Endodermal cell (in vitro differentiated cells): ENCODE measurements around the gene MED22. TPM values are rescaled to one million over a fixed set of nuclear protein-coding genes. Genes with fewer than 3 reads are reported as not detected.

Source experiments
- DNase-seq: peaks from one replicate; pipeline ENCODE4 v3.0.0-alpha.2; 2017
- H3K27ac ChIP-seq: 2 replicates; pipeline ENCODE4 v1.5.1; 2013; ENCODE audit warnings: mild to moderate bottlenecking, low read depth, low read length, moderate library complexity
- H3K27me3 ChIP-seq: 2 replicates; pipeline ENCODE4 v1.6.1; 2013; ENCODE audit warnings: mild to moderate bottlenecking, low read length, moderate library complexity; ENCODE audit not compliant: insufficient read depth, control insufficient read depth, poor library complexity, severe bottlenecking
- H3K36me3 ChIP-seq: 2 replicates; pipeline ENCODE4 v1.7.0; 2013; ENCODE audit warnings: mild to moderate bottlenecking, low read length, moderate library complexity; ENCODE audit not compliant: control insufficient read depth, insufficient read depth
- H3K4me1 ChIP-seq: one replicate; pipeline ENCODE4 v1.7.0; 2013; ENCODE audit warnings: low read length; ENCODE audit not compliant: control insufficient read depth, insufficient read depth
- H3K4me3 ChIP-seq: 2 replicates; pipeline ENCODE4 v1.5.1; 2013; ENCODE audit warnings: mild to moderate bottlenecking, low read length, moderate library complexity
- H3K9ac ChIP-seq: 2 replicates; pipeline ENCODE4 v1.6.1; 2013; ENCODE audit warnings: mild to moderate bottlenecking, low read length, moderate library complexity; ENCODE audit not compliant: poor library complexity, severe bottlenecking; ENCODE audit errors: extremely low read depth
- H3K9me3 ChIP-seq: 2 replicates; pipeline ENCODE4 v1.6.1; 2013; ENCODE audit warnings: mild to moderate bottlenecking, low read length, moderate library complexity; ENCODE audit not compliant: control insufficient read depth
- H3K27ac Mint-ChIP-seq: 2 replicates; pipeline ENCODE4 v1.8.0; 2020; ENCODE audit warnings: mixed read lengths
- H3K27me3 Mint-ChIP-seq: 2 replicates; pipeline ENCODE4 v1.8.0; 2021; ENCODE audit warnings: mild to moderate bottlenecking, mixed read lengths; ENCODE audit not compliant: insufficient read depth
- H3K36me3 Mint-ChIP-seq: 2 replicates; pipeline ENCODE4 v1.8.0; 2020; ENCODE audit warnings: low read depth, mixed read lengths
- H3K4me1 Mint-ChIP-seq: 2 replicates; pipeline ENCODE4 v1.8.0; 2020; ENCODE audit warnings: mixed read lengths
- H3K4me3 Mint-ChIP-seq: 2 replicates; pipeline ENCODE4 v1.8.0; 2020; ENCODE audit warnings: mild to moderate bottlenecking, moderate library complexity, mixed read lengths
- H3K9me3 Mint-ChIP-seq: 2 replicates; pipeline ENCODE4 v1.8.0; 2020; ENCODE audit warnings: mild to moderate bottlenecking, mixed read lengths
- WGBS, 2 experiments: methylation state at CpG; one replicate each; pipeline versions ENCODE4 v1.1.5 to v1.1.7; 2013; ENCODE audit warnings: missing lambda C conversion rate in 2 of 2, mixed read lengths in 1 of 2; ENCODE audit not compliant: insufficient coverage in 1 of 2, insufficient read length in 1 of 2; 5-methylcytosine and 5-hydroxymethylcytosine counted together
- total RNA-seq, 2 donors: library from RNA; stranded (reverse); fragmentation: NEBNext Ultra II Directional in 1 of 2; extraction: Animal tissue kit (Norgen Biotek cat#: 25700) in 1 of 2; gene quantifications; 2 replicates in 1 of 2; 3 replicates in 1 of 2; pipeline ENCODE4 v1.2.1, GENCODE V29; 2021
- TF ChIP-seq, protein P1 (sequence below): fragments of 200-600 bp; sonication (generic); conservative IDR thresholded peaks from 2 replicates; pipeline ENCODE4 v1.5.0; 2021; ENCODE audit warnings: antibody characterized with exemption, mild to moderate bottlenecking

The MED22 gene
- total RNA-seq, 2 donors from 2014 or later: 54.6 to 57.3 TPM

DNA sequence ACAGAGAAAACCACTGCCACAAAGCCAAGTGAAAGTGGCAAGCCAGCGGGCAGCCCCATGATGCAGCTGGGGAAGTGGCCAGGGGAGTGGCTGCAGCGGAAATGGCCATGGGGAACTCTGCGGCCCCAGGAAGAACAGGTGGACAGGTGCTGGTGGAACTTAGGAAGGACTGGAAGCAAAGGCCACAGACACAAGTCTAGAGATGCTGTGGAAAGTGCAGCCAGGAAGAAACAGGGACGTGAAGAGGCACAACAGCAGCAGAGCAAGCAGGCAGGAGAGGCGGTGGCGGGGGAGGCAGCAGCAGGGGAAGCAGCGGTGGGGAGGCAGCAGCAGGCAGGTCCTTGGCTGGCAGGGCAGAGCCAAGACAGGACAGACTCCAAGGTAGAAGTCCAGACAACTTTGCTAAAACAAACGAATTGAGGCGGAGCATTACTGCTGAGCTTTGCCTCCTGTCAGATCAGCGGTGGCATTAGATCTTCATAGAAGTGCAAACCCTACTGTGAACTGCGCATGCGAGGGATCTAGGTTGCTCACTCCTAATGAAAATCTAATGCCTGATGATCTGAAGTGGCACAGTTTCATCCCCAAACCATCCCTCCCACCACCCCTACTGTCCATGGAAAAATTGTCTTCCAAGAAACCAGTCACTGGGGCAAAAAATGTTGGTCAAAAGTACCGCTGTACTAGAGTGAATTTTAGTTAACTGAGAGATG, 23.8 kb downstream of the MED22 start:
- Histone ChIP-seq H3K27me3 (no peaks in the 10 kb centered on the region), H3K4me3 (no peak overlapping the region), H3K4me1 (no peaks in the 10 kb centered on the region), H3K27ac (no peak overlapping the region), H3K9me3 (peaks cover 6% of the 10 kb centered on the region), H3K36me3 (no peaks in the 10 kb centered on the region), H3K9ac (no peak overlapping the region)
- no peaks in the 10 kb centered on the region for H3K4me1 Mint-ChIP-seq
- 84% methylated on average over 13 of the region's 13 CpGs for WGBS, 2 experiments
- peaks cover 21% of the 10 kb centered on the region for H3K27me3 Mint-ChIP-seq
- no peak overlapping the region for H3K27ac Mint-ChIP-seq
- peaks cover 2% of the 10 kb centered on the region for H3K36me3 Mint-ChIP-seq
- no peak overlapping the region for H3K4me3 Mint-ChIP-seq
- H3K9me3 Mint-ChIP-seq: peaks cover 46% of the 10 kb centered on the region
- no peak for DNase-seq
- TF ChIP-seq, protein P1, sequence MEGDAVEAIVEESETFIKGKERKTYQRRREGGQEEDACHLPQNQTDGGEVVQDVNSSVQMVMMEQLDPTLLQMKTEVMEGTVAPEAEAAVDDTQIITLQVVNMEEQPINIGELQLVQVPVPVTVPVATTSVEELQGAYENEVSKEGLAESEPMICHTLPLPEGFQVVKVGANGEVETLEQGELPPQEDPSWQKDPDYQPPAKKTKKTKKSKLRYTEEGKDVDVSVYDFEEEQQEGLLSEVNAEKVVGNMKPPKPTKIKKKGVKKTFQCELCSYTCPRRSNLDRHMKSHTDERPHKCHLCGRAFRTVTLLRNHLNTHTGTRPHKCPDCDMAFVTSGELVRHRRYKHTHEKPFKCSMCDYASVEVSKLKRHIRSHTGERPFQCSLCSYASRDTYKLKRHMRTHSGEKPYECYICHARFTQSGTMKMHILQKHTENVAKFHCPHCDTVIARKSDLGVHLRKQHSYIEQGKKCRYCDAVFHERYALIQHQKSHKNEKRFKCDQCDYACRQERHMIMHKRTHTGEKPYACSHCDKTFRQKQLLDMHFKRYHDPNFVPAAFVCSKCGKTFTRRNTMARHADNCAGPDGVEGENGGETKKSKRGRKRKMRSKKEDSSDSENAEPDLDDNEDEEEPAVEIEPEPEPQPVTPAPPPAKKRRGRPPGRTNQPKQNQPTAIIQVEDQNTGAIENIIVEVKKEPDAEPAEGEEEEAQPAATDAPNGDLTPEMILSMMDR: no peak

DNA sequence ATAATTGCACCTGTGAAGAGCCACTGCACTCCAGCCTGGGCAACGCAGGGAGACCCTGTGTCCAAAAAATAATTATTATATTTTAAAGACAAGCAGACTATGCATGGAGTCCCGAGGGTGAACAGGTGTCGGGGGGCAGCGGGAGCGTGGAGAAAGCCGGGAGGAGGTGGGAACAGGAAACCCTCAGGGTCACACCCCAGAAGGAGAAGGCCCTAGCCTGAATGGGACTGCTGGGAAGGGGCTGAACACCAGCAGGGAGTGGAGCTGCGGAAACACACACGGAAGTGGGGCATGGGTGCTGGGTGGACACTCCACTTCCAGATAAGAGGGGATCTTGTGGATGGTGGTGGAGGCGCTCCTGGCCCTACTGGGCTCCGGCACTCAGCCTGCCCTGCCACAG, 24.7 kb downstream of the MED22 start:
- H3K27me3 Mint-ChIP-seq: peaks cover 19% of the 10 kb centered on the region
- WGBS, 2 experiments: 88 to 92% methylated on average over 5 to 9 of the region's 10 CpGs

DNA sequence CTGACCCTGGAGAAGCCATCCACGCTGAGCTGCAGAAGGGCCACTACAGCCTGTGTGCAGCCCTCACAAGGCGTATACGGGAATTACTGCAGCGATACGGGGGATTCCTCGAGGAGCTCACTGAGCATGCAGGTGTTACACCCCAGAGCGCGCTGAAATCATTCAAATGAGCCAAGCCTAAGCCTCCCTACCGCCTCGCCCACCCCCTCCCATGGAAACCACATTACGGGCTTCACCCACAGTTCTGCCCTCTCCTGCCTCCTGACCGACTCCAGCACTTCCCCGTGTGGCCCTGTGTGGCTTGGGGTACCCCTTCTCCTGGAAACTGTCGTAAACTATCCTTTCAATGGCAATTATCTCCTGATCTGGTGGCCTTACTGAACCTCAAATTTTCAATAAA, 25.2 kb downstream of the MED22 start:
- Histone ChIP-seq H3K4me3 (no peak overlapping the region), H3K27ac (no peak overlapping the region), H3K4me1 (no peaks in the 10 kb centered on the region), H3K9me3 (peaks cover 6% of the 10 kb centered on the region), H3K9ac (no peak overlapping the region), H3K27me3 (no peaks in the 10 kb centered on the region), H3K36me3 (no peaks in the 10 kb centered on the region)
- no peak for DNase-seq
- Mint-ChIP-seq H3K9me3 (peaks cover 33% of the 10 kb centered on the region), H3K4me1 (no peaks in the 10 kb centered on the region), H3K27ac (no peak overlapping the region), H3K36me3 (peaks cover 2% of the 10 kb centered on the region), H3K4me3 (no peak overlapping the region), H3K27me3 (peaks cover 16% of the 10 kb centered on the region)
- WGBS, 2 experiments: 92 to 98% methylated on average over 14 of the region's 14 CpGs
- TF ChIP-seq, protein P1: no peak

More for the DNA sequence above, 24.7 kb downstream of the MED22 start:
- Histone ChIP-seq H3K27ac (no peak overlapping the region), H3K4me3 (no peak overlapping the region), H3K4me1 (no peaks in the 10 kb centered on the region), H3K9ac (no peak overlapping the region), H3K36me3 (no peaks in the 10 kb centered on the region), H3K27me3 (no peaks in the 10 kb centered on the region), H3K9me3 (peaks cover 6% of the 10 kb centered on the region)
- H3K4me3 Mint-ChIP-seq: no peak overlapping the region
- H3K9me3 Mint-ChIP-seq: peaks cover 36% of the 10 kb centered on the region
- H3K4me1 Mint-ChIP-seq: no peaks in the 10 kb centered on the region
- peaks cover 2% of the 10 kb centered on the region for H3K36me3 Mint-ChIP-seq
- TF ChIP-seq, protein P1: no peak
- DNase-seq: no peak
- H3K27ac Mint-ChIP-seq: no peak overlapping the region
